Ramos (cell line): ENCODE measurements around the gene LTBP4.

Experiments used
- in situ Hi-C: fragments of 300-500 bp; cut with MboI; formaldehyde crosslinking; loops from one replicate; pipeline ENCODE4 v1.14.3; 2022; ENCODE audit warnings: low sequenced_read_pairs; ENCODE audit not compliant: unreplicated experiment

The LTBP4 gene

GRCh38 chr19:40655684-40656083 lies 54.5 kb downstream of the LTBP4 start:
- in situ Hi-C loops: loop anchor here (10.0 kb wide), 2 partner anchors 159 to 489 kb away; no protein-coding TSS in a partner anchor

- in situ Hi-C loops: loop anchor here (10.0 kb wide), 2 partner anchors 157 to 487 kb away; no protein-coding TSS in a partner anchor
Measured at GRCh38 chr19:40658031-40658430, 56.9 kb downstream of the LTBP4 start.

GRCh38 chr19:40659116-40659515 lies 57.9 kb downstream of the LTBP4 start:
- in situ Hi-C loops: loop anchor here (10.0 kb wide), 2 partner anchors 156 to 486 kb away; no protein-coding TSS in a partner anchor

- in situ Hi-C loops: loop anchor here (10.0 kb wide), 2 partner anchors 155 to 485 kb away; no protein-coding TSS in a partner anchor
Measured at GRCh38 chr19:40659566-40659965, 58.4 kb downstream of the LTBP4 start.

- in situ Hi-C loops: no loop called here
Measured at GRCh38 chr19:40661616-40662015, 60.4 kb downstream of the LTBP4 start.

- in situ Hi-C loops: no loop called here
Measured at GRCh38 chr19:40662925-40663694, 61.9 kb downstream of the LTBP4 start.

- in situ Hi-C loops: no loop called here
Measured at GRCh38 chr19:40663695-40664692, 62.8 kb downstream of the LTBP4 start.

- in situ Hi-C loops: no loop called here
Measured at GRCh38 chr19:40666803-40667438, 65.8 kb downstream of the LTBP4 start.

- in situ Hi-C loops: no loop called here
Measured at GRCh38 chr19:40667602-40668001, 66.4 kb downstream of the LTBP4 start.

- in situ Hi-C loops: no loop called here
Measured at GRCh38 chr19:40668991-40669614, 67.9 kb downstream of the LTBP4 start.

GRCh38 chr19:40671404-40671803 lies 70.2 kb downstream of the LTBP4 start:
- in situ Hi-C loops: no loop called here

GRCh38 chr19:40672038-40672437 lies 70.9 kb downstream of the LTBP4 start:
- in situ Hi-C loops: no loop called here

- in situ Hi-C loops: no loop called here
Measured at GRCh38 chr19:40672573-40673299, 71.6 kb downstream of the LTBP4 start.

GRCh38 chr19:40673397-40673796 lies 72.2 kb downstream of the LTBP4 start:
- in situ Hi-C loops: no loop called here

- in situ Hi-C loops: no loop called here
Measured at GRCh38 chr19:40674291-40674690, 73.1 kb downstream of the LTBP4 start.

GRCh38 chr19:40677156-40677555 lies 76.0 kb downstream of the LTBP4 start:
- in situ Hi-C loops: no loop called here
